Effector memory CD8-positive, alpha-beta T cell (primary cell): ENCODE measurements around the gene DBX1.

Experiments used
- ATAC-seq: fragments of 150-1000 bp; cut with Tn5 transposase; replicated peaks from 2 replicates; pipeline ENCODE4 v1.10.0; 2021; ENCODE audit warnings: mild to moderate bottlenecking, moderate library complexity
- DNase-seq, 3 experiments: peaks; one replicate each; pipeline ENCODE4 v3.0.0; 2021
- H3K27ac Mint-ChIP-seq, 2 donors: one replicate each; pipeline ENCODE4 v1.8.0; 2022; ENCODE audit warnings: mild to moderate bottlenecking in 2 of 2, mixed read lengths in 2 of 2, moderate library complexity in 2 of 2
- H3K27me3 Mint-ChIP-seq, 2 donors: one replicate each; pipeline ENCODE4 v1.8.0; 2022; ENCODE audit warnings: mixed read lengths in 2 of 2
- H3K36me3 Mint-ChIP-seq: one replicate; pipeline ENCODE4 v1.8.0; 2022; ENCODE audit warnings: mild to moderate bottlenecking, moderate library complexity, mixed read lengths; ENCODE audit not compliant: insufficient read depth
- H3K4me1 Mint-ChIP-seq, 2 donors: one replicate each; pipeline ENCODE4 v1.8.0; 2022; ENCODE audit warnings: low read depth in 2 of 2, mixed read lengths in 2 of 2
- H3K4me3 Mint-ChIP-seq, 2 donors: one replicate each; pipeline ENCODE4 v1.8.0; 2022; ENCODE audit warnings: mild to moderate bottlenecking in 2 of 2, mixed read lengths in 2 of 2, moderate library complexity in 2 of 2
- H3K9me3 Mint-ChIP-seq, 2 donors: one replicate each; pipeline ENCODE4 v1.8.0; 2022; ENCODE audit warnings: mixed read lengths in 2 of 2

DBX1 gene

DNA sequence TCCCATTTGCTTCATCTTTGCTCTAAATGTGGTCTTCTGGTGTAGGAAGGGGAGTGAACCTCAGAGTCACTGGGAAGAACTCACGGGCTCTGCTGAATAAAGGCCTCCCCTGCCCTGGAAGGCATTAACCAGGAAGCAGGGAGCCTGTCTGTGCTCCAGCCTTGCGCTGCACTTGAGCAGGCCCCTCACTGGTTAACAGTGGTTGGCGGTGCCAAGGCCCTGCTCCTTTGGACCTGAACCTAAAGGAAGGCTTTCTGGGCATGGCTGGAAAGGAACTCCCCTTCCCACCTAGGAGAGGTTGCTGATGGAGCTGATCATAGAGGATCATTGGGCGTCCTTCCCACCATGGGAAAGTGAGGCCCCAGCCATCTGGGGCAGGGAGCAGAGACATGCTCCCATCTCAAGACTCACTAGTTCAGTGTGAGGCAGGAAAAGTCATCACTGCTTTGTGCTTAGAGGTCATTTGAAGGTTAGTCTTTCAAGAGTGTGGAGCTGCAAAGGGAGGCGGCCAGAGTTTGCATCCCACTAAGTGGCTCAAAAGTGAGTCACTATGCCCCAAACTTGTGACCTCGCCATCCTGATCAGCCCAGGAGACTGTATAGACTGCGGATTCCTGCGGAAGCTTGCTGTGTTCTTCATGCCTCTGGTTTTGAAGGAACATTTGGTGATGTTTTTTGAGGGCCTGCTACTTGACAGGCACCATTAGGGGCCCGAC is 50.4 kb downstream of the DBX1 start:
- Mint-ChIP-seq H3K27ac (no peak overlapping the region), H3K27me3 (peaks cover 0 to 28% of the 10 kb centered on the region in 2 donors), H3K9me3 (no peaks in the 10 kb centered on the region), H3K36me3 (no peaks in the 10 kb centered on the region), H3K4me1 (no peaks in the 10 kb centered on the region), H3K4me3 (no peak overlapping the region)
- ATAC-seq (no peak), DNase-seq (no peak)
